ENCODE results near the gene LDHD. TPM values are rescaled to one million over a fixed set of nuclear protein-coding genes. Genes with fewer than 3 reads are reported as not detected.

Gene LDHD
- total RNA-seq, 6 donors from 2014 or later: 7.8 to 35.6 (median 16.8) TPM

DNA sequence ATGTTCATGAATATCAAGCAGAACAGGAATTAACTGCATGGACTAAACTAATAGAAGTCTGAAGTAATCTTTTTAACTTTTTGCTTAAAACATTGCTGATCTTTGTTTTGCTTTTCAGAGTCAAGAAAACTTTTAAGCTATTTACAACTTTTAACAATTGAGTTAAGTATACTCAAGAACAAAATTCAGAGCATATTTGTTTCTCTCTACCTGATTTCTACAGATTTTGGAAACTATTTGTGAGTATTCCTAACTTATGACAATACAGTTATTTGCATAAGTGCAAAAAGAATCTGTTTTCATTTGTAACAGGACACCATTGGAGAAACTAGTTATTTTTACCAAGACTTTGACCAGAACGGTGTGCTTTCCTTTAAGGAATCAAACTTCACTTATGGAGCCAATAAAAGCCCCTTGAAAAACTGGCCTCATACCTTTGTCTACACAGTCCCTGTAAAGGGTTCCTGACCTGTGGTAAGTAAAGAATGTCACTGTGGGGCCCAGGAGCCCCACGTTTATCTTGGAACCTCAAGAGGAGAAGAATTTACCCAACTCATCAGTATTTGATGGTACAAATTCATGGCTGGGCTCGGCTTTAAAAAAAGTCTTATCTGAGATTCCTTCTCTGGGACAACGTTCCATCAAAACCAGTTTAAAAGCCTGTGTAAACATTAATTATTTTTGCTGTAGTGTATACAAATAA, 11.3 kb upstream of the LDHD start:
- H3K27ac ChIP-seq: no peak overlapping the region
- no peaks in the 10 kb centered on the region for H3K27me3 ChIP-seq
- no peak for ATAC-seq (ENCODE audit: low FRiP score in 2 of 2)
- TF ChIP-seq CTCF (IDR thresholded peaks at IDR 0.05) (no peak), EP300 (IDR thresholded peaks at IDR 0.05) (no peak), POLR2AphosphoS5 (IDR thresholded peaks at IDR 0.05) (no peak), POLR2A (IDR thresholded peaks at IDR 0.05) (no peak)
- 54 to 64% methylated on average over 4 of the region's 4 CpGs for WGBS, 2 donors
- H3K36me3 ChIP-seq: no peaks in the 10 kb centered on the region
- H3K4me1 ChIP-seq: peaks cover 0 to 8% (median 0%) of the 10 kb centered on the region in 4 donors
- H3K9me3 ChIP-seq: peaks cover 0 to 9% (median 0%) of the 10 kb centered on the region in 4 donors
- no peak overlapping the region for H3K4me3 ChIP-seq
- no peak for DNase-seq

DNA sequence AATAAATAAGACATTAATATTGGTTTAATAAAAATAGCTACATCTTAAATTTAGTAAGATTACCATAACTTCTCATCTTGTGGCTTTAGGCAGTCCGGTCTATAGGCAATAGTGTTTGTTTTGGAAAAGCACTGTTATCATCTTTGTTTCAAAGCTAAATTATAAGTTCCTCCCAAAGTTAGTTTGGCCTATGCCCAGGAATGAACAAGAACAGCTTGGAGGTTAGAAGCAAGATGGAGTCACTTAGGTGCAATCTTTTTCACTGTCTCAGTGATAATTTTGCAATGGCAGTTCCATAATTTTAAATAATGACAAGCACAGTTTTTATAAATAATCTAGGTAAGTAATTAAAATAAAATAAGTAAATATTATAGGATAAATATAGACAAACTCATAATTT, 6.0 kb upstream of the LDHD start:
- 94 to 100% methylated on average over 1 of the region's 1 CpG for WGBS, 2 donors
- H3K4me3 ChIP-seq: no peak overlapping the region
- peaks cover 5 to 18% (median 8%) of the 10 kb centered on the region in 4 donors for H3K9me3 ChIP-seq
- no peaks in the 10 kb centered on the region for H3K36me3 ChIP-seq
- no peak for DNase-seq
- H3K4me1 ChIP-seq: no peaks in the 10 kb centered on the region
- H3K27ac ChIP-seq: no peak overlapping the region
- no peak for ATAC-seq (ENCODE audit: low FRiP score in 2 of 2)
- no peaks in the 10 kb centered on the region for H3K27me3 ChIP-seq
- no peak for TF ChIP-seq POLR2AphosphoS5 (IDR thresholded peaks at IDR 0.05)
- no peak for TF ChIP-seq EP300 (IDR thresholded peaks at IDR 0.05)
- TF ChIP-seq POLR2A (IDR thresholded peaks at IDR 0.05): no peak
- no peak for TF ChIP-seq CTCF (IDR thresholded peaks at IDR 0.05)

DNA sequence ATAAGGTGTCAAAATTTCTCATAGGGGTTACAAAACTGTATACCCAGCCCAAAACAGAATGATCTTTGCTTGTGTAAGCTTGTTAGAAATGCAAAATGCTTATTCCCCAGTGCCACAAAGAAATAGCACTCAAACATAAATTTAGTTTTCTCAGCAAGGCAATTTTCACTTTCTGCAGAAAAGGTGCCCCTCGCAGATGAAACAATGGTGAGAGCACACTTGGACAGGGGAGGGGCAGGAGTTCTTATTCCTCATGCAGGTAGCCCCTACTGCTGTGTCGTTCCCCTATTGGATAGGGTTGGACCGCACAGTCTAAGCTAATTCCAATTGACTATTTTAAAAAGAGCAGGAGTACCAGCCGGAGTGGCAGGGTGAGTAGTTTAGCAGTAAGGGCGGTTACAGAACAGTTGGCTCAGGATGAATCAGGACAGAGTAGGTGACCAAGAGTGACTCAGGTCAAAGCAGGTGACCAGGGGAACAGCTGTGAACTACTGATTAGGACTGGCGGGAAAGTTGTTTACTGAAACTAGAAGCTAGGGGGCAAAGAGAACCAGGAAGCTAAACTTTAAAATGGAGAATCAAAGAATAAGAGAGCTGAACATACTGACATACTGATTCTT, 5.5 kb upstream of the LDHD start:
- H3K4me1 ChIP-seq: peaks cover 0 to 1% (median 0%) of the 10 kb centered on the region in 4 donors
- peaks cover 5 to 18% (median 6%) of the 10 kb centered on the region in 4 donors for H3K9me3 ChIP-seq
- TF ChIP-seq POLR2A (IDR thresholded peaks at IDR 0.05) (no peak), CTCF (IDR thresholded peaks at IDR 0.05) (no peak)
- H3K27ac ChIP-seq: no peak overlapping the region
- no peaks in the 10 kb centered on the region for H3K36me3 ChIP-seq
- ATAC-seq (ENCODE audit: low FRiP score in 2 of 2) (no peak), DNase-seq (no peak)
- H3K4me3 ChIP-seq: no peak overlapping the region
- no peaks in the 10 kb centered on the region for H3K27me3 ChIP-seq
- 92 to 98% methylated on average over 6 of the region's 6 CpGs for WGBS, 2 donors

DNA sequence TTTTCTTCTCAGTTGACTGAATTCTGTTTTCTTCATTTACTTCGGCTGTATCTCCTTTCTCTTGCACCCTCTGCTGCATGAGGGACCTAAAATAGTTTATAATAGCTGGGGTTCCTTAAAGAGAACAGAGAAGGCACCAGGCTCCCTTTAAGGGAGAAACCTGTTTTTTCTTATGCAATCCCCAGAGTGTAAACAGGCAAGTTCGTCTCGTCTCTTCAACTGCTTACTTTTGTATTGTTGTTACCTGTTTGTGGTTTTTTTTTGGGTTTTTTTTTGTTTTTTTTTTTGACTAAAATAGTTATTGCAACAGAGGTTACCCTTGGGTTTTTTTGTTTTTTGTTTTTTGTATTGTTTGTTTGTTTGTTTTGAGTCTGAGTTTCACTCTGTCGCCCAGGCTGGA, 3.7 kb upstream of the LDHD start:
- TF ChIP-seq CTCF (IDR thresholded peaks at IDR 0.05) (no peak), POLR2AphosphoS5 (IDR thresholded peaks at IDR 0.05) (no peak), POLR2A (IDR thresholded peaks at IDR 0.05) (no peak), EP300 (IDR thresholded peaks at IDR 0.05) (no peak)

More for the DNA sequence above, 3.7 kb upstream of the LDHD start:
- DNase-seq (no peak), ATAC-seq (ENCODE audit: low FRiP score in 2 of 2) (no peak)
- H3K4me3 ChIP-seq: no peak overlapping the region
- H3K27ac ChIP-seq: no peak overlapping the region
- peaks cover 12 to 19% (median 14%) of the 10 kb centered on the region in 4 donors for H3K4me1 ChIP-seq
- no peaks in the 10 kb centered on the region for H3K36me3 ChIP-seq
- peaks cover 3 to 18% (median 6%) of the 10 kb centered on the region in 4 donors for H3K9me3 ChIP-seq
- 65 to 68% methylated on average over 4 of the region's 4 CpGs for WGBS, 2 donors
- H3K27me3 ChIP-seq: no peaks in the 10 kb centered on the region

All from upper lobe of left lung (tissue), 6 donors.